Endothelial cell of umbilical vein (primary cell): ENCODE data around the gene FGFR3.

Experiments used
- EZH2 ChIP-seq: IDR thresholded peaks from 2 replicates; pipeline ENCODE4 v1.6.1; 2012; ENCODE audit warnings: borderline replicate concordance, low read depth, mild to moderate bottlenecking, moderate library complexity, low read length, inconsistent platforms; ENCODE audit not compliant: severe bottlenecking
- POLR2AphosphoS5 ChIP-seq: IDR thresholded peaks from 2 replicates; pipeline ENCODE4 v1.6.1; 2012; ENCODE audit warnings: low read depth, mild to moderate bottlenecking, control low read depth, low read length, moderate library complexity; ENCODE audit not compliant: insufficient read depth
- TF ChIP-seq, protein P1 (sequence below): IDR thresholded peaks from 2 replicates; pipeline ENCODE4 v1.6.1; 2011; ENCODE audit not compliant: insufficient read depth, insufficient read length

DNA sequence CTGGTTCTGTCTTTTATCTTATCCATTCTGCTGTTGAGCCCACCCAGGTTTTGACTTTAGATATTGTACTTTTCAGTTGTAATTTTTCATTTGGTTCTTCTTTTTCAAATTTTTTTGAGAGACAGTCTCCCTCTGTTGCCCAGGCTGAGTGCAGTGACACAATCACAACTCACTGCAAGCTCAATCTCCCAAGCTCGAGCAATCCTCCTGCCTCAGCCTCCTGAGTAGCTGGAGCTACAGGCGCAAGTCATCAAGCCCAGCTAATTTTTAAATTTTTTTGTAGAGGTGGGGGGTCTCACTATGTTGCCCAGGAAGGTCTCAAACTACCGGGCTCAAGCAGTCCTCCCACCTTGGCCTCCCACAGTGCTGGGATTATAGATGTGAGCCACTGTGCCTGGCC is 37.1 kb downstream of the FGFR3 start:
- TF ChIP-seq EZH2 (no peak), POLR2AphosphoS5 (no peak)
- TF ChIP-seq, protein P1, sequence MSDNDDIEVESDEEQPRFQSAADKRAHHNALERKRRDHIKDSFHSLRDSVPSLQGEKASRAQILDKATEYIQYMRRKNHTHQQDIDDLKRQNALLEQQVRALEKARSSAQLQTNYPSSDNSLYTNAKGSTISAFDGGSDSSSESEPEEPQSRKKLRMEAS, result no peak
